HEK293T (cell line): Measurements from ENCODE around the gene LRRC55.

ENCODE experiments used
- CTCF ChIA-PET: fragments of 350-600 bp; formaldehyde crosslinking; extraction: SDS; loops from one replicate; lab custom pipeline; 2021; ENCODE audit warnings: antibody characterized with exemption, inconsistent platforms; lab: Yijun Ruan, JAX
- POLR2A ChIA-PET: fragments of 350-600 bp; formaldehyde crosslinking; extraction: SDS; loops from one replicate; lab custom pipeline; 2020; ENCODE audit warnings: antibody characterized with exemption, inconsistent platforms; lab: Yijun Ruan, JAX
- DNase-seq: peaks from one replicate; pipeline ENCODE4 v3.0.0; 2012; ENCODE audit warnings: mixed read lengths; ENCODE audit errors: extremely low spot score
- ARNT ChIP-seq: fragments of 450-650 bp; IDR thresholded peaks from 2 replicates; pipeline ENCODE4 v1.6.1; 2017; ENCODE audit warnings: mild to moderate bottlenecking
- BHLHE40 ChIP-seq: fragments of 450-650 bp; IDR thresholded peaks from 2 replicates; pipeline ENCODE4 v1.6.1; 2016; ENCODE audit warnings: mild to moderate bottlenecking, moderate library complexity, borderline replicate concordance
- CTBP1 ChIP-seq: fragments of 450-650 bp; IDR thresholded peaks from 2 replicates; pipeline ENCODE4 v1.6.1; 2016; ENCODE audit warnings: borderline replicate concordance
- ELF4 ChIP-seq: fragments of 450-650 bp; IDR thresholded peaks from 2 replicates; pipeline ENCODE4 v1.6.1; 2017; ENCODE audit warnings: antibody characterized with exemption
- FOXA1 ChIP-seq: fragments of 450-650 bp; IDR thresholded peaks from 2 replicates; pipeline ENCODE4 v1.6.1; 2016; ENCODE audit warnings: mild to moderate bottlenecking
- FOXK2 ChIP-seq: fragments of 450-650 bp; IDR thresholded peaks from 2 replicates; pipeline ENCODE4 v1.6.1; 2016; ENCODE audit warnings: mild to moderate bottlenecking
- FOXM1 ChIP-seq: fragments of 450-650 bp; IDR thresholded peaks from 2 replicates; pipeline ENCODE4 v1.6.1; 2017; ENCODE audit warnings: mild to moderate bottlenecking, borderline replicate concordance
- HDGF ChIP-seq: fragments of 450-650 bp; IDR thresholded peaks from 2 replicates; pipeline ENCODE4 v1.6.1; 2017; ENCODE audit warnings: antibody characterized with exemption, borderline replicate concordance
- L3MBTL2 ChIP-seq: fragments of 450-650 bp; conservative IDR thresholded peaks from 2 replicates; pipeline ENCODE4 v1.6.1; 2016; ENCODE audit warnings: mild to moderate bottlenecking
- LEF1 ChIP-seq: fragments of 450-650 bp; IDR thresholded peaks from 2 replicates; pipeline ENCODE4 v1.6.1; 2017; ENCODE audit warnings: mild to moderate bottlenecking, borderline replicate concordance
- NFRKB ChIP-seq: fragments of 450-650 bp; IDR thresholded peaks from 2 replicates; pipeline ENCODE4 v1.6.1; 2016; ENCODE audit warnings: mild to moderate bottlenecking, moderate library complexity
- PKNOX1 ChIP-seq: fragments of 450-650 bp; IDR thresholded peaks from 2 replicates; pipeline ENCODE4 v1.6.1; 2016
- SP1 ChIP-seq: fragments of 450-650 bp; IDR thresholded peaks from 2 replicates; pipeline ENCODE4 v1.6.1; 2017
- SUZ12 ChIP-seq: fragments of 450-650 bp; IDR thresholded peaks from 2 replicates; pipeline ENCODE4 v1.6.1; 2016; ENCODE audit warnings: mild to moderate bottlenecking
- TARDBP ChIP-seq: fragments of 450-650 bp; IDR thresholded peaks from 2 replicates; pipeline ENCODE4 v1.6.1; 2016
- ZNF384 ChIP-seq: fragments of 450-650 bp; IDR thresholded peaks from 2 replicates; pipeline ENCODE4 v1.6.1; 2016

Gene LRRC55

GRCh38 chr11:57158599-57158998, 23.2 kb upstream of the LRRC55 start:
- POLR2A ChIA-PET = no interaction called here
- DNase-seq = no peak
- CTCF ChIA-PET = no interaction called here
- TF ChIP-seq TARDBP (no peak), SP1 (no peak), ELF4 (no peak), CTBP1 (no peak), HDGF (no peak), L3MBTL2 (no peak), FOXA1 (no peak), NFRKB (no peak), PKNOX1 (no peak), BHLHE40 (no peak), FOXK2 (no peak), FOXM1 (no peak), ARNT (no peak), LEF1 (no peak), SUZ12 (no peak), ZNF384 (no peak)

- TF ChIP-seq ARNT (no peak), CTBP1 (no peak), NFRKB (no peak), BHLHE40 (no peak), FOXA1 (no peak), FOXM1 (no peak), LEF1 (no peak), ZNF384 (no peak), HDGF (no peak), ELF4 (no peak), TARDBP (no peak)
- DNase-seq = no peak
- CTCF ChIA-PET = no interaction called here
- POLR2A ChIA-PET = no interaction called here
Observed at GRCh38 chr11:57160665-57161064, 21.1 kb upstream of the LRRC55 start.

- DNase-seq = no peak
- ChIA-PET CTCF (no interaction called here), POLR2A (no interaction called here)
- TF ChIP-seq SP1 = no peak
- TF ChIP-seq SUZ12 = no peak
- no peak for TF ChIP-seq FOXA1
- no peak for TF ChIP-seq BHLHE40
- no peak for TF ChIP-seq CTBP1
- no peak for TF ChIP-seq L3MBTL2
- no peak for TF ChIP-seq LEF1
- TF ChIP-seq ARNT = no peak
- no peak for TF ChIP-seq FOXM1
- no peak for TF ChIP-seq FOXK2
- TF ChIP-seq PKNOX1 = no peak
- no peak for TF ChIP-seq TARDBP
- no peak for TF ChIP-seq NFRKB
- no peak for TF ChIP-seq HDGF
- no peak for TF ChIP-seq ZNF384
- no peak for TF ChIP-seq ELF4
Observed at GRCh38 chr11:57161351-57161750, 20.4 kb upstream of the LRRC55 start.

GRCh38 chr11:57162179-57162898, 19.4 kb upstream of the LRRC55 start:
- no peak for DNase-seq
- POLR2A ChIA-PET = no interaction called here
- no peak for TF ChIP-seq FOXM1
- TF ChIP-seq NFRKB = no peak
- no peak for TF ChIP-seq FOXA1
- TF ChIP-seq ELF4 = no peak
- TF ChIP-seq HDGF = no peak
- TF ChIP-seq BHLHE40 = no peak
- no peak for TF ChIP-seq FOXK2
- TF ChIP-seq PKNOX1 = no peak
- TF ChIP-seq LEF1 = no peak
- no peak for TF ChIP-seq L3MBTL2
- TF ChIP-seq SP1 = no peak
- TF ChIP-seq ZNF384 = no peak
- TF ChIP-seq SUZ12 = no peak
- no peak for TF ChIP-seq ARNT
- no peak for TF ChIP-seq TARDBP
- TF ChIP-seq CTBP1 = no peak
- CTCF ChIA-PET = no interaction called here

GRCh38 chr11:57163160-57163868, 18.4 kb upstream of the LRRC55 start:
- no peak for TF ChIP-seq PKNOX1
- no peak for TF ChIP-seq ARNT
- TF ChIP-seq FOXM1 = no peak
- TF ChIP-seq LEF1 = no peak
- no peak for TF ChIP-seq SUZ12
- no peak for TF ChIP-seq FOXK2
- TF ChIP-seq TARDBP = no peak
- TF ChIP-seq L3MBTL2 = no peak
- TF ChIP-seq CTBP1 = no peak
- TF ChIP-seq ELF4 = no peak
- no peak for TF ChIP-seq HDGF
- TF ChIP-seq FOXA1 = no peak
- no peak for TF ChIP-seq NFRKB
- DNase-seq = no peak
- CTCF ChIA-PET = interaction anchor here (0.6 kb wide), 1 partner anchor 10 kb away, joined by 3 read pairs; no protein-coding TSS in a partner anchor
- POLR2A ChIA-PET = no interaction called here
